Hepatocyte (in vitro differentiated cells): ENCODE measurements around the gene TMPRSS2. TPM values are rescaled to one million over a fixed set of nuclear protein-coding genes. Genes with fewer than 3 reads are reported as not detected.

Experiments used
- DNase-seq: peaks from one replicate; pipeline ENCODE4 v3.0.0-alpha.2; 2016; ENCODE audit warnings: low spot score
- H2AFZ ChIP-seq: fragments of 200-600 bp; sonication (generic); 2 replicates; pipeline ENCODE4 v1.6.0; 2016; ENCODE audit warnings: antibody characterized with exemption, mild to moderate bottlenecking
- H3K27ac ChIP-seq: fragments of 200-600 bp; sonication (generic); 2 replicates; pipeline ENCODE4 v1.5.1; 2016; ENCODE audit warnings: mild to moderate bottlenecking
- H3K27me3 ChIP-seq: fragments of 200-600 bp; sonication (generic); 2 replicates; pipeline ENCODE4 v1.6.1; 2016
- H3K36me3 ChIP-seq: fragments of 200-600 bp; sonication (generic); replicated peaks from 2 replicates; pipeline ENCODE4 v1.5.1; 2016; ENCODE audit warnings: low read depth; ENCODE audit not compliant: insufficient read depth
- H3K4me1 ChIP-seq: fragments of 200-600 bp; sonication (generic); 2 replicates; pipeline ENCODE4 v1.5.1; 2016; ENCODE audit warnings: mild to moderate bottlenecking, moderate library complexity; ENCODE audit not compliant: insufficient read depth
- H3K4me2 ChIP-seq: fragments of 200-600 bp; sonication (generic); 2 replicates; pipeline ENCODE4 v1.6.0; 2016
- H3K4me3 ChIP-seq: fragments of 200-600 bp; sonication (generic); 2 replicates; pipeline ENCODE4 v1.5.1; 2016; ENCODE audit warnings: mild to moderate bottlenecking
- H3K79me2 ChIP-seq: fragments of 200-600 bp; sonication (generic); 2 replicates; pipeline ENCODE4 v1.6.0; 2017; ENCODE audit warnings: mild to moderate bottlenecking
- H3K9me2 ChIP-seq: fragments of 200-600 bp; sonication (generic); replicated peaks from 2 replicates; pipeline ENCODE4 v1.6.0; 2017; ENCODE audit warnings: mild to moderate bottlenecking; ENCODE audit not compliant: insufficient read depth
- H3K9me3 ChIP-seq: fragments of 200-600 bp; sonication (generic); 2 replicates; pipeline ENCODE4 v1.5.1; 2016; ENCODE audit warnings: low read depth, mild to moderate bottlenecking
- H4K20me1 ChIP-seq: fragments of 200-600 bp; sonication (generic); 2 replicates; pipeline ENCODE4 v1.6.0; 2016; ENCODE audit warnings: mild to moderate bottlenecking; ENCODE audit not compliant: insufficient read depth, poor library complexity, severe bottlenecking
- EZH2 ChIP-seq: fragments of 200-600 bp; sonication (generic); IDR thresholded peaks from 2 replicates; pipeline ENCODE4 v1.6.1; 2016; ENCODE audit warnings: antibody characterized with exemption, mild to moderate bottlenecking, borderline replicate concordance
- EZH2phosphoT487 ChIP-seq: fragments of 200-600 bp; sonication (generic); IDR thresholded peaks from one replicate; pipeline ENCODE4 v1.6.1; 2018; ENCODE audit warnings: antibody characterized with exemption, mild to moderate bottlenecking, low read depth, moderate library complexity; ENCODE audit not compliant: unreplicated experiment, severe bottlenecking
- WGBS: methylation state at CpG from one replicate; pipeline ENCODE4 v1.1.6; 2016; ENCODE audit warnings: low lambda C conversion rate; ENCODE audit errors: missing lambda C conversion rate; 5-methylcytosine and 5-hydroxymethylcytosine counted together
- polyA plus RNA-seq: library from polyadenylated mRNA; unstranded; fragments of >200 nt; fragmentation: Nextera tagmentation; extraction: Ambion mirVana; gene quantifications from 2 replicates; pipeline ENCODE4 v1.2.1, GENCODE V29; 2016
- total RNA-seq: library from RNA; depleted of rRNA; stranded (reverse); fragments of >200 nt; gene quantifications from 2 replicates; pipeline ENCODE4 v1.2.3, GENCODE V29; 2014
- TF ChIP-seq, protein P1 (sequence below): fragments of 200-600 bp; sonication (generic); IDR thresholded peaks from 2 replicates; pipeline ENCODE4 v1.5.1; 2016; ENCODE audit warnings: antibody characterized with exemption, mild to moderate bottlenecking; ENCODE audit not compliant: poor library complexity

TMPRSS2 gene
- total and polyA plus RNA-seq, 2 experiments from 2014 or later = 65.9 to 121 TPM

DNA sequence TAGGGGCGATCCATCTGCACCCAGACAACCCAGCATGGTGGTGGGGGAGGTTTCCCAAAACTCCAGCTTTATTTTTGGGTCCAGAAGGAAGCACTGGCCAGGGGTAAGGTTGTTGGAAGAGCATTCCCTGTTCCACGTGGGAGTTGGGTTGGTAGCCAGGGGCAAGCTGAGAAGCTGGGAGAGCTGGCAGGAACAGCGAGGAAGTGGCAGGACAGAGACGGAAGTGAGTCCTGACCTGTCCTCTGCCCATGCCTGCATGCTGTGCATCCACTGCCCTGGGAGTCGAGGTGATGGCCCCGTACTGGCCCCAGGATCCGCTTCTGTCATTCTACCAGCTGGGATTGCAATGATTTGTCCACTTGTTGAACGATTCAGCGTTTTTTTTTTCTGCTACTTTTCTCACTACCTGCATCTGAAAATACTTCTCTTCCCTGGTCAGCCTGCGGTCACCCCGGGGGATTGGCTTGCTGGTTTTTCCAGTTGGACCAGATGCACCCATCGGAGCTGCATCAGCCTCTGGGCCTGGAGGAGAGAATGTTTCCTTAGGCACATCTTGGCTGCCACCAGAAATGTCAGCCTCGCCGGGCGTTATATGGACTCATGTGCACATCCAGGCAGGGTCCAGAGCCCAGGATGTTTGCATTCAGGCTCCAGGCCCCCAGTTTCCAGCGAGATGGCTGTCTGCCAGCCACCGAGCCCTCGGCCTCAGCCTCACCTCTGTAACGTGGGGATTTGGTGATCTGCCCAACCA is 28.3 kb upstream of the TMPRSS2 start:
- no peak for DNase-seq

DNA sequence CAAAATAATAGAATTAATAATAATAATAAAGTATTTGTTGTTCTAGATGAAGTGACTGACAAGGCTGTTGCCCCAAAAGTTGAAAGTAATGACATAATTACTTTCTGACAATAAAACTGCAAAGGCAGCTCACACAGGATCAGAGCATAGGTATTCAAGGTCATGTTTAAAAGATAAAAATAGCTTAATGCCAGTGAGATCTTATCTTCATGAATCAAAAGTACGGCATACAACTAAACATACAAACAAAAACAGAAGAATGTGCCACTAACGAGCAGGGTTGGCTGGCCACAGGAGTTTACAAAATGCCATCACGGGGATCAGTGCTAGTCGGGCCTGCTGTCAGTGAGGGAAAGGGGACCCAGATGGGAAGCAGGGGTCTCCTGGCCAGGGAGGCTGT is 22.4 kb upstream of the TMPRSS2 start:
- H3K27me3 ChIP-seq = no peaks in the 10 kb centered on the region
- TF ChIP-seq EZH2phosphoT487 (no peak), EZH2 (no peak)
- TF ChIP-seq, protein P1, sequence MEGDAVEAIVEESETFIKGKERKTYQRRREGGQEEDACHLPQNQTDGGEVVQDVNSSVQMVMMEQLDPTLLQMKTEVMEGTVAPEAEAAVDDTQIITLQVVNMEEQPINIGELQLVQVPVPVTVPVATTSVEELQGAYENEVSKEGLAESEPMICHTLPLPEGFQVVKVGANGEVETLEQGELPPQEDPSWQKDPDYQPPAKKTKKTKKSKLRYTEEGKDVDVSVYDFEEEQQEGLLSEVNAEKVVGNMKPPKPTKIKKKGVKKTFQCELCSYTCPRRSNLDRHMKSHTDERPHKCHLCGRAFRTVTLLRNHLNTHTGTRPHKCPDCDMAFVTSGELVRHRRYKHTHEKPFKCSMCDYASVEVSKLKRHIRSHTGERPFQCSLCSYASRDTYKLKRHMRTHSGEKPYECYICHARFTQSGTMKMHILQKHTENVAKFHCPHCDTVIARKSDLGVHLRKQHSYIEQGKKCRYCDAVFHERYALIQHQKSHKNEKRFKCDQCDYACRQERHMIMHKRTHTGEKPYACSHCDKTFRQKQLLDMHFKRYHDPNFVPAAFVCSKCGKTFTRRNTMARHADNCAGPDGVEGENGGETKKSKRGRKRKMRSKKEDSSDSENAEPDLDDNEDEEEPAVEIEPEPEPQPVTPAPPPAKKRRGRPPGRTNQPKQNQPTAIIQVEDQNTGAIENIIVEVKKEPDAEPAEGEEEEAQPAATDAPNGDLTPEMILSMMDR = no peak
- H3K4me3 ChIP-seq = no peak overlapping the region
- no peak overlapping the region for H3K27ac ChIP-seq
- peaks cover 17% of the 10 kb centered on the region for H3K4me1 ChIP-seq
- H3K36me3 ChIP-seq = no peaks in the 10 kb centered on the region
- H3K79me2 ChIP-seq = no peaks in the 10 kb centered on the region
- DNase-seq = no peak
- 59% methylated on average over 4 of the region's 4 CpGs for WGBS
- no peaks in the 10 kb centered on the region for H3K9me2 ChIP-seq
- H3K4me2 ChIP-seq = no peak overlapping the region
- H2AFZ ChIP-seq = no peak overlapping the region
- H3K9me3 ChIP-seq = no peaks in the 10 kb centered on the region
- no peaks in the 10 kb centered on the region for H4K20me1 ChIP-seq

More for the DNA sequence above, 28.3 kb upstream of the TMPRSS2 start:
- Histone ChIP-seq H3K27ac (no peak overlapping the region), H3K4me3 (no peak overlapping the region), H2AFZ (no peak overlapping the region), H3K4me1 (peaks cover 5% of the 10 kb centered on the region), H4K20me1 (no peaks in the 10 kb centered on the region), H3K27me3 (no peaks in the 10 kb centered on the region), H3K9me3 (no peaks in the 10 kb centered on the region), H3K9me2 (no peaks in the 10 kb centered on the region), H3K4me2 (no peak overlapping the region), H3K79me2 (no peaks in the 10 kb centered on the region), H3K36me3 (no peaks in the 10 kb centered on the region)
- TF ChIP-seq EZH2phosphoT487 = no peak
- TF ChIP-seq, protein P1 = no peak
- no peak for TF ChIP-seq EZH2
- 58% methylated on average over 19 of the region's 19 CpGs for WGBS

DNA sequence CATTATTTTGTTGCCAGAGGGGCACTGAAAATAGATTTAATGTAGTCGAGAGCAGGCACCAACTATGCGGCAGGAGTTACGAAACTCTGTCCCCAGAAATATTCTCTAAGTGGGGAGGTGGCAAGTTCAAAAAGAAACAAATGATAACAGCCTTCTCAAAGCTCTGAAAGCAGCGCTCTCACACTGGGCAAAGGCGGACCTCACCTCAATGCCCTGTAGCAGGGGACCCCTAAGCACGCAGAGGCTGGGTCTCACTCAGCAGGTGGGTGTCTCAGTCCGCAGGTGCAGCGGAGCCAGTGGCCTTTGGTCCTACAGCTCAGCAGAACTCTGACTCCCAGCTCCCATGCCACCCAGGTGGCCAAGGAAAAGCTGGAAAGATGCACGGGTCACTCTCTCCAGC is 21.8 kb upstream of the TMPRSS2 start:
- H3K36me3 ChIP-seq = no peaks in the 10 kb centered on the region
- 77% methylated on average over 9 of the region's 9 CpGs for WGBS
- TF ChIP-seq, protein P1 = no peak
- TF ChIP-seq EZH2phosphoT487 (no peak), EZH2 (no peak)
- no peaks in the 10 kb centered on the region for H3K79me2 ChIP-seq
- peaks cover 17% of the 10 kb centered on the region for H3K4me1 ChIP-seq
- no peaks in the 10 kb centered on the region for H3K9me3 ChIP-seq
- H4K20me1 ChIP-seq = no peaks in the 10 kb centered on the region
- no peaks in the 10 kb centered on the region for H3K27me3 ChIP-seq
- DNase-seq = no peak
- no peaks in the 10 kb centered on the region for H3K9me2 ChIP-seq
- H2AFZ ChIP-seq = no peak overlapping the region
- H3K27ac ChIP-seq = no peak overlapping the region
- no peak overlapping the region for H3K4me3 ChIP-seq
- no peak overlapping the region for H3K4me2 ChIP-seq
